RPMI7951 (cell line): Measurements from ENCODE around the gene LANCL3. TPM values are rescaled to one million over a fixed set of nuclear protein-coding genes. Genes with fewer than 3 reads are reported as not detected.
A peak's percentile ranks its signal among the peaks of the same experiment; 100 is the strongest.
"Not testable (repeated sequence)": the region's sequence is repeated elsewhere in the genome, so short reads cannot be mapped to it uniquely, and the experiment has no call there.

Source experiments
- DNase-seq: peaks from one replicate; pipeline ENCODE4 v3.0.0-alpha.2; 2012; ENCODE audit warnings: low read depth
- total RNA-seq: library from RNA; depleted of rRNA; stranded (reverse); fragments of >200 nt; shearing (Covaris generic); gene quantifications from 2 replicates; pipeline ENCODE4 v1.2.3, GENCODE V29; 2014; rRNA removed

Gene LANCL3
- 0.72 and 1.1 TPM in 2 replicates for total RNA-seq

DNA sequence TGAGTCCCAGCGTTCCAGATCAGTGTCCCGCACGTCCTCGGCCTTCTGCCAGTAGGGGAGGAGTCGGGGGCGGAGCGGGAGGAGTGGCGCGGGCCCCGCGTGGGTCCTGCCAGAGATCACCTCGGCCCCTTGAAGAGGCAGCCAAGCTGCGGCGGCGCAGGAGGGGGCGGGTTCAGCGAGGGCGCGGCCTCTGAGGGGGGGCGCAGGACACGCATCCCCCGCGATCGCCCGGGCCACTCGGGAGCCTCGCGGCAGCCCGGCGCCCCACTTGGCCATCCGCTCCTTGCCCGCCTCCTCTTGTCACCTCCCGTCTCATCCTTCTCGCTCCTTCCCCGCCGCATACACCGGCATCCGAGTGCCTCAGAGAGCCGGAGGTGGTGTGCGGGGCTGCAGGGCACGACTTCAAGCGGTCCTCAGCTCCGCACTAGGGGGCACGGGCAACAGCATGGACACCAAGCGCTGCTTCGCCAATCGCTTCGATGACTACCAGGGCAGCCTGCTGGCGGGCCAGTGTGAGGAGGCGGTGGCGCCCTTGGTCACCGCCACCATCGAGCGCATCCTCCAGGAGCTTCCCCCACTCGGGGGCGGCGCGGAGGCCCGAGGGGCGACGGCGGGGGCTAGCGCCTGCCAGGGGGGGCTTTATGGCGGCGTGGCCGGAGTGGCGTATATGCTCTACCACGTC is at the start of gene LANCL3:
LANCL3 (plus strand) TSS at position 236 of the 682 bp plus-strand sequence; CDS start at position 446, 210 bp downstream.
- DNase-seq = peak; percentile 0

DNA sequence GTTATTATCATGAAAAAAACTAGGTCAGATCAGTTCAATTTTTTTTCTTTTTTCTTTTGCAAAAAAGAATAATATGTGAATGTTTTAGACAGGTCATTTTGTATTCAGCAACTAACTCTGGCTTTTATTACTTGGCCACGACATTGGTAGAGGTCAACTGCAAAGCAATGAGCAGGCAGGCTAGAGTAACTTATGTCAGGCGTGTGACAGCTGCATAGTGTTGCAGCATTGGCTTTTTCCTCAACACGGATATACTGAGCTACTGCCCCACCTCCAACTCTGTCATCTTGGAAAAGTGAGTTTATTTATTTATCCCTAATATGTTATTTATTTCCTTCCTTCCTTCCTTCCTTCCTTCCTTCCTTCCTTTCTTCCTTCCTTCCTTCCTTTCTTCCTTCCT is 47.8 kb upstream of the LANCL3 start:
- not testable (repeated sequence) for DNase-seq

DNA sequence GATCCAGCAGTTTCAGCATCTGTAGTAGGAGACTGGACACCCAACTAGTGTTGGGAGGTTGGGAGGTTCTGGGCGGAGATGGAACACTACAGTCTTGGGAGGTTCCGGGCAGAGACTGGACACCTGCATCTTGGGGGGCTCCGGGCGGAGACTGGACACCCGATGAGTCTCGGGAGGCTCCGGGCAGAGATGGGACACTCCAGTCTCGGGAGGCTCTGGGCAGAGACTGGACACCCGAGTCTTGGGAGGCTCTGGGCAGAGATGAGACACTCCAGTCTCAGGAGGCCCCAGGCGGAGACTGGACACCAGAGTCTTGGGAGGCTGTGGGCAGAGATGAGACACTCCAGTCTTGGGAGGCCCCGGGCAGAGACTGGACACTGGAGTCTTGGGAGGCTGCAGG is 29.5 kb upstream of the LANCL3 start:
- no peak for DNase-seq

DNA sequence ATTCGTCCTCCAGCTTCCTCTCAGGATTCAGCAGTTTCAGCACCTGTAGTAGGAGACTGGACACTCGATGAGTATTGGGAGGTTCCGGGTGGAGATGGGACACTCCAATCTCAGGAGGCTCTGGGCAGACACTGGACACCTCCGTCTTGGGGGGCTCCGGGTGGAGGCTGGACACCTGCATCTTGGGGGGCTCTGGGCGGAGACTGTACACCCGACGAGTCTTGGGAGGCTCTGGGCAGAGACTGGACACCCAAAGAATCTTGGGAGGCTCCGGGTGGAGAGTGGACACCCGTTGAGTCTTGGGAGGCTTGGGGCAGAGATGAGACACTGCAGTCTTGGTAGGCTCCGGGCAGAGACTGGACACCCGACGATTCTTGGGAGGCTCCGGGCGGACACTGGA is 28.7 kb upstream of the LANCL3 start:
- DNase-seq = no peak

DNA sequence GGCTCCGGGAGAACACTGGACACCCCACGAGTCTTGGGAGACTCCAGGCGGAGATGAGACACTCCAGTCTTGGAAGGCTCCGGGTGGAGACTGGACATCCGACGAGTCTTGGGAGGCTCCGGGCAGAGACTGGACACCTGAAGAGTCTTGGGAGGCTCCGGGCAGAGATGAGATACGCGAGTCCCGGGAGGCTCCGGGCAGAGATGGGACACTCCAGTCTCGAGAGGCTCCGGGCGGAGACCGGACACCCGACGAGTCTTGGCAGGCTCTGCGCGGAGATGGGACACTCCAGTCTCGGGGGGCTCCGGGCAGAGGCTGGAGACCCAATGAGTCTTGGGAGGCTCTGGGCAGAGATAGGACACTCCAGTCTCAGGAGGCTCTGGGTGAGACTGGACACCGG is 28.1 kb upstream of the LANCL3 start:
- DNase-seq = no peak

DNA sequence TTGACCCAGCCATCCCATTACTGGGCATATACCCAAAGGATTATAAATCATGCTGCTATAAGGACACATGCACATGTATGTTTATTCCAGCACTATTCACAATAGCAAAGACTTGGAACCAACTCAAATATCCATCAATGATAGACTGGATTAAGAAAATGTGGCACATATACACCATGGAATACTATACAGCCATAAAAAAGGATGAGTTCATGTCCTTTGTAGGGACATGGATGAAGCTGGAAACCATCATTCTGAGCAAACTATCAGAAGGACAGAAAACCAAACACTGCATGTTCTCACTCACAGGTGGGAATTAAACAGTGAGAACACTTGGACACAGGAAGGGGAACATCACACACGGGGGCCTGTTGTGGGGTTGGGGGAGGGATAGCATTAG is 26.9 kb upstream of the LANCL3 start:
- not testable (repeated sequence) for DNase-seq

DNA sequence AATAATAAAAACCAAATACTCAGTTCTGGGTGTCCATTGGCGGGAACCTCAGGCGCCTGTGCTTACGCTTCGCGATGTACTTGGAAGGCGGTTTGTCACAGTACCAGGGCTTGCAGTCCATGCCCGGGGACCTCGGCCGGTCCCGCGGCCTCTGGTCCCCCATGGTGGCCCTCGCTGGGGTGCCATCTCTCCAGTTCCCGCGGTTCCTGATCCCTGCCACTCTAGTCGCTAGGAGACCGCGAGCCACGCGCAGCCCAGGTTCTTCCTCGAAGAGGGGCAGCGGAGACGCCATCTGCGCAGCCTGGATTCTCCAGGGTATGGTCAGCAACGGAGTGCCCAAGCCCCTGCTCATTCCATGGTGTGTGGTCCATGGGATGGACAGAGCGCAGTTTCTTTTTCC is 26.4 kb upstream of the LANCL3 start:
- DNase-seq = no peak

DNA sequence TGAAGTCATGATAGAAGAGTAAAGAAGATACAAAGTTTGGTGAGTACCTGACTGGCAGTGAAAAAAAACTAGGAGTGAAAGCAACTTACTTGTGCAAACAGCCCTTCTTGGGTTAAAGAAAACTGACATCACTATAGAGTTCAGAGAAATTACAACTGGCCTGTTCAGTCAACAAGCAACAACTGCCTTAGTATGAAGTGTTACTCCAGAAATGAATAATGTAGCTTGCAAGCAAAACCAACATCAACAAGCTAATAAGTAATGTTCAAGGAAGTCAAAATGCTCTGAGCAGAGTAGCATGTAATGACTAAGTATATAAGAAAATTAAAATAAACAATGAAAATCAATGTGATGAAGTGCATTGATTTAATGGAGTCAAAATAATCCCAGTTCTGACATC is 21.8 kb upstream of the LANCL3 start:
- not testable (repeated sequence) for DNase-seq

DNA sequence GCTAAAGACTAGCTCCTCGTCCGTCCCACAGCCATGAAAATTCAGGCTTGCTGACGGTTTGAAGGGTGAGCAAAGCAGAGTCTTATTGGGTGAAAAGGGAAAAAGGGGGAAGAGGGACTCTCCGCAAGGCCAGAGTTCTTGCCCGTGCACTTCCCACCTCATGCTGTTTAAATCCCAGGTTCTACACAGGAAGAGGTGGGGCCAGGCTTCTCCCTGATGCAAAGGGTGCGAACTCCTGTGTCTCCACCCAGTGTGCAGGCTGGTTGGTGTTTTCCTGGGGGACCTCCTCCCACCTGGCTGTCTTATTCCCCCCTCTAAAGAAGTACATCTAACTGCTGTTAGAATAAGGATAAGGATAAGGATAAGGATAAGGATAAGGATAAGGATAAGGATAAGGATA is 18.0 kb upstream of the LANCL3 start:
- DNase-seq = no peak

DNA sequence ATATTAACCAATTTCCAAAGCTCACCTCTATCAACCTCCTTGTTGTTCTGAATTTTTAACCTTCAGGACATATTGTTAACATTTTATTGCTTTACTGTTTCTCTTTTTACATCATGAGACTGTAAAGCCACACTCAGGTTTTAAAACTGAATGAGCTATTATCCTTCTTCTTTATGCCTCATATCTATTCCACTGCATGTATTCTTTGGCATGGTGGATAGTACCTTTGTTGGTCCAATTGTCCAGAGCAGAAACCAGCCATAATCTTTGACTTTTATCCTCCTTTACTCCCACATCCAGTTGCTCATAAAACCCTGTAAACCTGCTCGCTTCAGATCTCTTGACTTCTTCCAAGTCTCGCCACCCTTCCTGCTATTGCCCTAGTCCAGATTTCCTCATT is 6.2 kb upstream of the LANCL3 start:
- DNase-seq = not testable (repeated sequence)

DNA sequence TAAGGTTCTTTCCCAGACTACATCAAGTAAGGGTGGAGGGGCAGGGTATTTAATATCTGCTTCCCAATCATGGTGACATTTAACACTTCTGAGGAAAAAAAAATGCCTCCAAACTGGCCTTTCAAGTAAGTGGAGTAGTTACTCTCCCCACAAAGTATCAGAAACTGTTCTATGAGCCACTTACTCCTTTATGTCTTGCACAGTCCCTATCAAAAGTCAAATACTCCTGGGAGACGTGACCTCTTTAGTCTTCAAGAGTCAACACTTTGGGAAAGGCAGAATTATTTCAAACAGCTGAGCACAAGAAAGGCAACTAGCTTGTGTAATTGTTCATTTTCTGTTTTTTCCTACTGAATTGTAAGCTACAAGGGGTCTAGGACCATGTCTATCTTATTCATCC is 1.1 kb upstream of the LANCL3 start:
- DNase-seq = not testable (repeated sequence)

DNA sequence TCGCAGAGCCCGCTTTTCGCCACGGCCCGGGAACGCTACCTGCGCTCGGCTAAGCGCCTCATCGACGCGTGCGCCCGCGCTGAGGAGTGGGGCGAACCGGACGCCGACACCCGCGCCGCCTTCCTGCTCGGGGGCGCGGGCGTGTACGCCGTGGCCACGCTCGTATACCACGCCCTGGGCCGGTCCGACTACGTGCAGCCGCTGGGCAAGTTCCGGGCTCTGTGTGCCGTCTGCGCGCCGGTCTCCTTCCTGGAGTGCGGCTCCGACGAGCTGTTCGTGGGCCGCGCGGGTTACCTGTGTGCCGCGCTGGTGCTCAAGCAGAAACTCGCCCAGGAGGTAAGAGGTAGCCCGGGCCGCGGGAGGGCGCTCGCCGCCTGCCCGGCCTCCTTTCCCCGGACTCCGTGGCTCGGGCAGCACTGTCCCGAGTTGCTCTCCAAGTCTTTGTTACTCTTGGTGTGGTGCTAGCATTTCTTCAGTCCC is 687 bp downstream of the LANCL3 start:
- DNase-seq = peak; percentile 1

DNA sequence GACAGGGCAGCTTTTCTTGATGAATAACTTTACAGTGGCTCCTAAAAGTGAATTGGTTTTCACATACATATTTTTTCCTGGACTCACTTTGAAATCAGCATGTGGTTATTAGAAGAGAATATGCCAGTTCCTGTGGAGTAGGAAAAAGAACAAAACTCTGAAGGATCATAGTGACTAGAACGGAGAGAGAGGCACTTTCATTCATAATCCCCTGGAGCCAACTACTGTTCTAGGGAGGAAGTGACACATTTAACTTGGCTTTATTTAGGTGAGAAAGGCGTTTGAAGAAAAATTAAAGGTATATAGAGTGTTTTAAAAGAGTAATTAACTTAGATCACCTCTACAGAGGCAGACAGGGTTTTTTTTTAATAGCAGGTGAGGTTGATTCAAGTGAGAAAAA is 1.7 kb downstream of the LANCL3 start:
- peak; percentile 13 for DNase-seq

DNA sequence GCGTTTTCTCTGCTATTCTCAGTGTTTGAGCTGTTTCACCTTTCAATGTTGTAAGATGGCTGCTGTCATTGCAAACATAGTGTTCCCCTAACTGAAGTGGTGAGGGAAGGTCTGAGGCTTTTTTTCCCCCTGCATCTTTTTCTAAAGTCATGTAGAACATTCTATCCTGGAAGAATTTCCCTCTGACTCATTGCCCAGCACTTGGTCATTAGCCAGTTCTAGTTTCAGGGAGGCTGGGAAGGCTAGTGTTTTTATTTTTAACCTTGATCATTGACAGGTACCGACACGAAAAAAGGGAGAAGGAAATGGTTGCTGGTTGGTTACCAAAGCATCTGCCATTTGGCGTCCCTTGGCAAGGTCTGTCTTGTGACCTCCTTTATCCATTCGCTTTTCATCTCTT is 6.6 kb downstream of the LANCL3 start:
- DNase-seq = peak; percentile 3

DNA sequence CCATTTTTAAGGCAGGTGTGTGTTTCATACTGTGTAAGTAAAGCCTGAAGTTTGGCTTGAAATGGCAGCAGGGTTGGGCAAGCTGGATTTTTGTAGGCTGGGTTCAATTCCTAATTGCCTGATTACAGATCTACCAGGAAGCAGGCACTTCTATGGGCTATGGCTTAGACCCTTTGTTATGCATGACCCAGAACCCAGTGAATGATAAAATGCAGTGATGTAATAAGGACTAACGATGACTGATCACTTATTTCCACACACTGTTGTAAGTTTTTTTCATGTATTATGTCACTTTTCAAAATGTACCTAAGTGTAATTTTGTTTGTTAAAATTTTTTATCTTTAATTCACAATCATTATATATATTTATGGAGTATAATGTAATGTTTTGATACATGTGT is 8.6 kb downstream of the LANCL3 start:
- DNase-seq = no peak

DNA sequence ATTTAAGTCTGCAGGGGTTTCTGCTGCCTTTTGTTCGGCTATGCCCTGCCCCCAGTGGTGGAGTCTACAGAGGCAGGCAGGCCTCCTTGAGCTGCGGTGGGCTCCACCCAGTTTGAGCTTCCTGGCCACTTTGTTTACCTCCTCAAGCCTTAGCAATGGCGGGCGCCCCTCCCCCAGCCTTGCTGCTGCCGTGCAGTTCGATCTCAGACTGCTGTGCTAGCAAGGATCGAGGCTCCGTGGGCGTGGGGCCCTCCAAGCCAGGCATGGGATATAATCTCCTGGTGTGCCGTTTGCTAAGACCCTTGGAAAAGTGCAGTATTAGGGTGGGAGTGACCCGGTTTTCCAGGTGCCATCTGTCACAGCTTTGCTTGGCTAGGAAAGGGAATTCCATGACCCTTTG is 15.9 kb downstream of the LANCL3 start:
- DNase-seq = not testable (repeated sequence)

DNA sequence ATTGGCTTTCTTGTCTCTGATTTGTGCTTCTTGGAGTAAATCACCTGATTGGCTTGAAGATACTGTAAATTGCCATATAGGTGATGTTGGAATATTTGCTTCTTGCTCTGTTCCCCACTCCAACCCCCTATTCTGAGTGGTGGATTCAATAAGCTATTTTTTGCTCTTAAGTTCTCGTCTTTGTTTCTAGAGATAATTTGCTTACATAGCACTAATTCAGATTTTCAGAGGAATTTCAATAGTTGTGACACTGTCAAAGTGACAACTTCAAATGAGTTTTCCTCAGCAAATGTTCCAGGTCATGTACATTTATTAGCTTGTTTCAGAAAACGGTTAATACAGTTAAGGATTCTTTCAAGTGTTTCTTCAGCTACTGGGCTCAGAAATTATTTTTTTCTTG is 18.6 kb downstream of the LANCL3 start:
- no peak for DNase-seq

DNA sequence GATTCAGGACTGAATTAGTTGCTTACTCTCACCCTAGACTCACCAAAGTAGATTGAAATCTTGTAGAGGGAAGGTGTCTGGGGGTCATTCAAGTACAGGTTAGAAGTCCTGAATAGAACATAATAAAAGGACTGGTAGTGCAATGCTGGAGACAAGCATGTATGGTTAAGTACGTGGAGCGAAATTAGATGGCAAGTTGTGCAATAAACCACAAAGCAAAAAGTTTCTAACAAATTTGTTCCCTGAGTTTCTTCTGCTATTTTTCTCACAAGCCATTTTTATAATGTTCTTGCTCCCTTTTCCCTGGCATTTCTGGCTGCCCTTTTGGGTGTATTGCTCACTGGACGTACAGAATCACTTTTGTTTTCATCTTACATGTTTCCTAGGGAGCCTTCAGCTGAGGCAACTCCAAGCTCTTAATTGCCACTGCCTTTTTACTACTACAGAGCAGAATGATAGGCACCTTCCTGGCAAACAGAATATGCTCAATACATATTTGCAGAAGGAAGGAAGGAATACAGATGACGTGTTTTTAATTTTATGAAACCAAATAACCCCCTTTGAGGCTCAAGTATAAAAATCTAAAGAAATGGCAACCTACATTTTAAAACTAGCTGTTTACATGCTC is 23.4 kb downstream of the LANCL3 start:
- no peak for DNase-seq

DNA sequence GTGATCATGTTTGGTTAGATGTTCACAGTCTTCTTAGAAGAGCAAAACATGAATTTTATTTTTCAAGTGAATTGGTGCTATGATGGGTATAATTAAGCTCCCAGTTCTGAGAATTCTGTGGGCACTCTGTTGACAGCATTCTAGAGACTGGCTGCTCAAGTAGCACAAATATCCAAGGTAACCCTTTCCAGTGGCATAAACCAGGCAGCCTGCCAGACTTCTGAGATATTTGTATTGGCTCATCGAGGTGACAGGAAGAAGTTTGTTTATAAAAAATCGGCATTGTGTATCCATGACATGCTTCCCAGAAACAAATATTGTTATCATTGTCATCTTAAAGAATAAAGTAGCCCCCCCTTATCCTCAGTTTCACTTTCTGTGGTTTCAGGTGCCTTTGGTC is 28.3 kb downstream of the LANCL3 start:
- no peak for DNase-seq

DNA sequence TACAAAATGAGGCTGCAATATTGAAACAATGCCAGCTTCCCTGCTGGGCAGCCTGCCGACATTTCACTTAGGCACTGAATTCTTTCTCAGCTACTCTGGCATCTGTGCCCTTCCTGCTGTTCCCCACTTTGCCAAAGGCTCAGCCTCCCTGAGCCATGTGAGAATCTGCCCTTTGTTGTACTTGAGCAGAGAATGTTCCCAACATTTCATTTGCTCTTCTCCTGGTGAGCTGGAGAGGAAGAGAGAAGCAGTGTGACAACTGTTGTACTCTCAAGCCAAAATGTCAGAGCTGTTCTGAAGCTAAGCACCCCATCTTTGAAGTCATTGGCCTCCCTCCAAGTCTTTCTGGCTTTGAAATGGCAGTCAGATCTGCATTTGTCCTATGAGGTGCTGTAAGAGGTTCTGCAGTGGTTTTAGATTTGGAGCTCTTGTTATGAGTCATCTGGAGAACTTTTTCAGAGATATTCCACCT is 32.5 kb downstream of the LANCL3 start:
- DNase-seq = peak; percentile 25

DNA sequence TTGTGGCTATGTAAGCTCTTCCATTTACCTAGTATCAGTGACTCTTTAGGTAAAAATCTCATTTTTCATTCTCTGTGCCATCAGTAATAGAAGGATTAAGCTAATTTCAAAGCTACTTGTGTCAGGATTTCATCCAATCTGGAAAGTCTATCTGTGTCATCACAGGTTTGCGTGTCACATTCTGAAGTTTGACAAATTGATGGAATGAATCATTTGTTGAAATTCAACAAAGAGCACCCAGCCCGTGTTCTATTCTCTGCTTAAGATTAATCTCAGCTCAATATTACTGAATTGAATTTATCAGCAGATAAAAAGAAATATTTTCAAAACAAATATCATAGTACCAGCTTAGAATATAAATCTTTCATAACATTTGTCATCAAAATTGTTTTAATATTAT is 35.8 kb downstream of the LANCL3 start:
- no peak for DNase-seq

DNA sequence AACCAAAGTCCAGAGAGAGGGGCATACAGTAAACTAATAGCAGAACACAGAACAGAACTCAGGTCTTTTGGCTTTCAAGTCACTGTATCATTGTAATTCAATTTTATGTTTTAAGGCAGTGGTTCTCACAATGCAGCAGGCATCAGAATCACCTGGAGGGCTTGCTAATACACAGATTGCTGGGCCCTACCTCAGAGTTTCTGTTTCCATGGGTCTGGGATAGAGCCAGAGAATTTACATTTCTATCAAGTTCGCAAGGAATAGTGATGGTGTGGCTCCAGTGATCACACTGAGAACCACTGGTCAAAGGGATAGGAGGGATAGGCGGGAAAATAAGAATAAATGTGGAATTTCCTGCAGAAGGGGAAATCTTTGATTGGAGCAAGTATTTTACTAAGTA is 36.7 kb downstream of the LANCL3 start:
- DNase-seq = no peak

DNA sequence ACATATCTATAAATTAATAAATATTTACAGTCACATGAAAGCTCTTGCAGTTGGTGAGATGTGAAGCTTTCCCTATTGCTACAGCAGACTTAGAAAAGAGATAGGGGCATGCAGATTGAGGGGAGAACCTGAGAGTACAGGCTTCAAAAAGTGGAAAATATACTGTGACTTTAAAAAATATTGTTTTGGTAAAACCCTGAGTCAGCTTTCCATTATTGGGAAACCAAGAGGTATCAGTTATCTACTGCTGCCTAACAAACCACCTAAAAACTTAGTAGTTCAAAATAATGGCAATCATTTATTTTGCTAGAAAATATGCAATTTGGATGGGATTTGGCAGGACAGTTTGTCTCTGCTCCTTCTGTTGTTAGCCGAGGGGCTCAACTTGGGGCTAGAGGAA is 38.3 kb downstream of the LANCL3 start:
- DNase-seq = no peak
